Gastrocnemius medialis (tissue), 4 donors: ENCODE measurements around the gene IRAG1. TPM values are rescaled to one million over a fixed set of nuclear protein-coding genes. Genes with fewer than 3 reads are reported as not detected.

Experiments used
- ATAC-seq, 2 donors: fragments of 150-250 bp; one replicate each; pipeline ENCODE4 v1.9.1; 2016
- DNase-seq, 2 donors: peaks; one replicate each; pipeline ENCODE4 v3.0.0-alpha.2; 2019
- H3K27ac ChIP-seq, 4 donors: fragments of 200-600 bp; sonication (generic); 1 replicate in 1 of 4; 2 replicates in 3 of 4; pipeline ENCODE4 v1.5.1; 2016 to 2018; ENCODE audit warnings: mild to moderate bottlenecking in 2 of 4, moderate library complexity in 1 of 4
- H3K27me3 ChIP-seq, 3 donors: fragments of 200-600 bp; sonication (generic) in 2 of 3; 1 replicate in 1 of 3; 2 replicates in 2 of 3; pipeline versions ENCODE4 v1.5.1 to v1.6.0; 2016 to 2019; ENCODE audit warnings: mild to moderate bottlenecking in 1 of 3, moderate library complexity in 1 of 3
- H3K36me3 ChIP-seq, 2 donors: fragments of 200-600 bp; sonication (generic) in 1 of 2; one replicate each; pipeline ENCODE4 v1.5.1; 2017 to 2018
- H3K4me1 ChIP-seq, 2 donors: fragments of 200-600 bp; sonication (generic) in 1 of 2; one replicate each; pipeline ENCODE4 v1.5.1; 2016 to 2017; ENCODE audit warnings: mild to moderate bottlenecking in 2 of 2
- H3K4me3 ChIP-seq, 4 donors: fragments of 200-600 bp; sonication (generic) in 3 of 4; 1 replicate in 1 of 4; 2 replicates in 3 of 4; pipeline ENCODE4 v1.5.1; 2016 to 2019; ENCODE audit warnings: mild to moderate bottlenecking in 2 of 4
- H3K9me3 ChIP-seq, 3 donors: fragments of 200-600 bp; sonication (generic) in 2 of 3; 1 replicate in 1 of 3; 2 replicates in 2 of 3; pipeline ENCODE4 v1.5.1; 2016 to 2019
- POLR2A ChIP-seq, 2 donors: fragments of 450-650 bp; IDR thresholded peaks; one replicate each; pipeline ENCODE4 v1.6.1; 2017; ENCODE audit warnings: antibody characterized with exemption in 2 of 2, mild to moderate bottlenecking in 2 of 2, moderate library complexity in 2 of 2
- in situ Hi-C, 4 donors: fragments of 200-750 bp; cut with MboI; loops; one replicate each; pipeline versions ENCODE4 v1.15.0 to v1.8.0; 2017; ENCODE audit warnings: low sequenced_read_pairs in 4 of 4
- intact Hi-C: fragments of 100-400 bp; cut with DNase I; formaldehyde crosslinking; loops from one replicate; pipeline ENCODE4 v1.15.1; 2023; ENCODE audit warnings: low total_unique reads
- total RNA-seq, 4 donors: library from RNA; depleted of rRNA; stranded (reverse); fragments of >200 nt; gene quantifications; one replicate each; pipeline versions ENCODE4 v1.1.0 to v1.2.3, GENCODE V29; 2016
- TF ChIP-seq, protein P1 (sequence below), 5 experiments: fragments of 450-650 bp in 3 of 5; fragments of 200-600 bp in 2 of 5; sonication (generic) in 2 of 5; IDR thresholded peaks in 4 of 5; conservative IDR thresholded peaks in 1 of 5; 1 replicate in 4 of 5; 2 replicates in 1 of 5; pipeline ENCODE4 v1.5.1; 2016 to 2019; ENCODE audit warnings: antibody characterized with exemption in 5 of 5, mild to moderate bottlenecking in 3 of 5, moderate library complexity in 3 of 5

The IRAG1 gene
- 1 to 10 TPM; 1.6 to 7.6 (median 3.6) TPM for total RNA-seq

DNA sequence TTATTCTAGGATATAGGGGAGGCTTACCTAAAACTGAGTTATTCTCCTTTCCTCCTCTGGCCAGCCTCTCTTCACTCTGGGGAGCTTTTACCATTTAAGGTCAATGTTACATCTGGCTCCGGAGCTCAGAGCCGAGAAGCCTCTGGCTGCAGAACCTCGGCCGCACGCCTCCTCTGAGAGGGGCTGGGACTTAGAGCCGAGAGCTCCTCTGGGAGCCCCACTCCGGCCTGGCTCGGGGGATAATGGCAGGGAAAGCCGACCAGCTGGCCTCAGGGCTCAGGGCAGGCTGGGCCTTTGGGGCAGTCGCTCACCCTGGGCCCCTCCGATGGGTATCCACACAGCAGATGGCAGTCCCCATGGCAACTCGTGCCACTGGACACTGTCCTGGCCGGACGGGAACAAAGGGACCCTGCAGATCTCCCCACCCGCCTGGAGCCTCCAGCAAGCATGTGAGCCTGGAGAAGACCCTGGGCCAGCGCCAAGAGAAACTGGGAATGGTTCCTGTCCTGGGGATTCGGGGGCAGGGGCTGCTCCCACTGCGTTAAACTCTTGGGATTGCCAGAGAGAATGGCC is at the start of gene IRAG1:
Gene IRAG1, minus strand, starts transcription at position 247 of the 573 bp plus-strand sequence. Its CDS starts 153 bp downstream, at position 94.
- ATAC-seq (peak; percentile 48 to 65), DNase-seq (peak in 1 of 2 donors; percentile 23)
- in situ Hi-C loops, result no loop called here
- no peaks in the 10 kb centered on the region for H3K36me3 ChIP-seq
- peaks cover 0 to 17% of the 10 kb centered on the region in 2 donors for H3K4me1 ChIP-seq
- H3K4me3 ChIP-seq, result peak within 1 kb of the TSS; percentile 19 to 45 (median 38)
- H3K27ac ChIP-seq, result peak within 1 kb of the TSS; percentile 27 to 76 (median 66)
- intact Hi-C loops, result no loop called here
- H3K9me3 ChIP-seq, result no peaks in the 10 kb centered on the region
- H3K27me3 ChIP-seq, result no peaks in the 10 kb centered on the region
- TF ChIP-seq POLR2A (IDR thresholded peaks at IDR 0.05), result no peak
- TF ChIP-seq, protein P1, sequence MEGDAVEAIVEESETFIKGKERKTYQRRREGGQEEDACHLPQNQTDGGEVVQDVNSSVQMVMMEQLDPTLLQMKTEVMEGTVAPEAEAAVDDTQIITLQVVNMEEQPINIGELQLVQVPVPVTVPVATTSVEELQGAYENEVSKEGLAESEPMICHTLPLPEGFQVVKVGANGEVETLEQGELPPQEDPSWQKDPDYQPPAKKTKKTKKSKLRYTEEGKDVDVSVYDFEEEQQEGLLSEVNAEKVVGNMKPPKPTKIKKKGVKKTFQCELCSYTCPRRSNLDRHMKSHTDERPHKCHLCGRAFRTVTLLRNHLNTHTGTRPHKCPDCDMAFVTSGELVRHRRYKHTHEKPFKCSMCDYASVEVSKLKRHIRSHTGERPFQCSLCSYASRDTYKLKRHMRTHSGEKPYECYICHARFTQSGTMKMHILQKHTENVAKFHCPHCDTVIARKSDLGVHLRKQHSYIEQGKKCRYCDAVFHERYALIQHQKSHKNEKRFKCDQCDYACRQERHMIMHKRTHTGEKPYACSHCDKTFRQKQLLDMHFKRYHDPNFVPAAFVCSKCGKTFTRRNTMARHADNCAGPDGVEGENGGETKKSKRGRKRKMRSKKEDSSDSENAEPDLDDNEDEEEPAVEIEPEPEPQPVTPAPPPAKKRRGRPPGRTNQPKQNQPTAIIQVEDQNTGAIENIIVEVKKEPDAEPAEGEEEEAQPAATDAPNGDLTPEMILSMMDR (IDR thresholded peaks at IDR 0.05 in 4 of 5, conservative IDR thresholded peaks at IDR 0.05 in 1 of 5), result no peak

DNA sequence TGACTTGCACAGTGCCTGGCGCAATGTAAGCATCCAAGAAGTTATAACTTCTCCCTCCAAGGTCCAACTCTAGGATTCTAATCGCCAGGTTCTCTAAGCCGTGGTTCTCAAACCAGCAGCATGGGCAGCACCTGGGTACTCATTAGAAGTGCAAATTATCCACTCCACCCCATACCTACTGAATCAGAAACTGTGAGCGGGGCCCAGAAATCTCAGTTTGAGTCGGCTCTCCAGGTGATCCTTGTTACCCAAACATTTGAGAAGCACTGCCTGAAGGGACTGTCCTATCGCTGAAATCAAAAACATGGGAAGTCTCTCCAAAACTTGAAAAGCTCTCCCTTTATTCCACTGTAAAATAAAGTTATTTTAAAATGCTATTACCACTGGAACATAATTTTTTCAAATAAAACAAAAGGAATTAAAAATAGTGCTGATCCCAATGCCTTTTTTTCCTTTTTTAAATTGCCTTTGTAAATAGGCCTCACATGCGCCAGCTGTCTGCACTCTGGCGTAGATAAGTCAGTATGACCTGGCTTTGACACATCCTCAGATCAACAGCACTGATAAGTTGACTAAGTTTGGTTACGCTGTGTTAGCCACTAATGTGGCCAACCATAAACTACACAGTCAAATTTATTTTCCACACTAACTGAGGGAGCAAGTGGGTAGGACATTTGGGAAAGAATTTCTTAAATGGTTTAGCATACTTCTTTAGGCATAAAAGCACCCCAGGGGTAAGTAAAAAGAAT is 49.1 kb upstream of the IRAG1 start:
- Histone ChIP-seq H3K4me3 (no peak overlapping the region), H3K27ac (no peak overlapping the region), H3K36me3 (no peaks in the 10 kb centered on the region), H3K4me1 (peaks cover 0 to under 1% of the 10 kb centered on the region in 2 donors), H3K27me3 (no peaks in the 10 kb centered on the region), H3K9me3 (no peaks in the 10 kb centered on the region)
- in situ Hi-C loops (loop anchor here in 3 of 4 donors (25.0 kb wide), 3 partner anchors 205 to 980 kb away; partner anchors contain the start of gene RNF141 (in 1 of the 3)), intact Hi-C loops (no loop called here)
- DNase-seq (no peak), ATAC-seq (no peak)
- TF ChIP-seq POLR2A (IDR thresholded peaks at IDR 0.05), result no peak
- TF ChIP-seq, protein P1 (IDR thresholded peaks at IDR 0.05 in 4 of 5, conservative IDR thresholded peaks at IDR 0.05 in 1 of 5), result no peak

GRCh38 chr11:10735481-10736475 is 42.2 kb upstream of the IRAG1 start:
- peak; percentile 94 to 95 for ATAC-seq

More at GRCh38 chr11:10735481-10736475, 42.2 kb upstream of the IRAG1 start:
- no peaks in the 10 kb centered on the region for H3K9me3 ChIP-seq
- peak overlapping the region; percentile 76 to 81 (median 80) for H3K27ac ChIP-seq
- no peaks in the 10 kb centered on the region for H3K36me3 ChIP-seq
- peaks cover 15 to 20% of the 10 kb centered on the region in 2 donors for H3K4me1 ChIP-seq
- no peaks in the 10 kb centered on the region for H3K27me3 ChIP-seq
- TF ChIP-seq, protein P1 (IDR thresholded peaks at IDR 0.05 in 4 of 5, conservative IDR thresholded peaks at IDR 0.05 in 1 of 5), result peak; percentile 97 to 99 (median 98)
- no peak for TF ChIP-seq POLR2A (IDR thresholded peaks at IDR 0.05)
- in situ Hi-C loops (loop anchor here (5.0 to 25.0 kb wide), 8 partner anchors 113 to 973 kb away; partner anchors contain the start of gene RNF141 (in 2 of the 4)), intact Hi-C loops (loop anchor here (1.0 to 10.0 kb wide), 7 partner anchors 111 to 981 kb away; partner anchors contain the start of genes ADM and RNF141)
- peak; percentile 92 to 94 for DNase-seq
- peak overlapping the region in 3 of 4 donors; percentile 19 to 35 (median 30) for H3K4me3 ChIP-seq
